Measurements from ENCODE around the gene UGT1A7.

Gene UGT1A7

GRCh38 chr2:233818639-233819621, 137.2 kb downstream of the UGT1A7 start:
- ATAC-seq: no peak
- DNase-seq: no peak

- no peak for ATAC-seq
- DNase-seq: no peak
Observed at GRCh38 chr2:233819884-233820773, 138.4 kb downstream of the UGT1A7 start.

- no peak for DNase-seq
Observed at GRCh38 chr2:233820774-233821105, 139.0 kb downstream of the UGT1A7 start.

GRCh38 chr2:233821196-233821595, 139.5 kb downstream of the UGT1A7 start:
- ATAC-seq (no peak), DNase-seq (no peak)

More at GRCh38 chr2:233820774-233821105, 139.0 kb downstream of the UGT1A7 start:
- no peak for ATAC-seq

- DNase-seq: no peak
- no peak for ATAC-seq
Observed at GRCh38 chr2:233821709-233822100, 140.0 kb downstream of the UGT1A7 start.

- no peak for DNase-seq
- ATAC-seq: no peak
Observed at GRCh38 chr2:233822101-233822771, 140.5 kb downstream of the UGT1A7 start.

Measured in stimulated activated naive CD8-positive, alpha-beta T cell treated with anti-CD3 and anti-CD28 coated beads, Interleukin-15, Interleukin-2, amounts not matched to agents 100 U/mL and 50 U/mL, for 24 hours (primary cell).